Stomach (tissue), 4 donors: Measurements from ENCODE around the gene AGBL2.

Experiments used
- EP300 ChIP-seq: sonication (generic); formaldehyde crosslinking; IDR thresholded peaks from one replicate; pipeline ENCODE4 v1.6.1; 2017; ENCODE audit warnings: antibody characterized with exemption
- POLR2A ChIP-seq, 4 donors: fragments of 450-650 bp; IDR thresholded peaks; one replicate each; pipeline ENCODE4 v1.6.1; 2016; ENCODE audit warnings: antibody characterized with exemption in 4 of 4, control low read depth in 2 of 4, mild to moderate bottlenecking in 1 of 4, moderate library complexity in 1 of 4
- POLR2AphosphoS5 ChIP-seq, 3 donors: sonication (generic); formaldehyde crosslinking; IDR thresholded peaks; one replicate each; pipeline ENCODE4 v1.6.1; 2016; ENCODE audit warnings: antibody characterized with exemption in 3 of 3
- TF ChIP-seq, protein P1 (sequence below), 7 experiments: fragments of 450-650 bp in 4 of 7; fragments of 200-600 bp in 3 of 7; sonication (generic) in 3 of 7; IDR thresholded peaks; one replicate each; pipeline ENCODE4 v1.5.1; 2016 to 2019; ENCODE audit warnings: antibody characterized with exemption in 7 of 7, control low read depth in 2 of 7, mild to moderate bottlenecking in 1 of 7

DNA sequence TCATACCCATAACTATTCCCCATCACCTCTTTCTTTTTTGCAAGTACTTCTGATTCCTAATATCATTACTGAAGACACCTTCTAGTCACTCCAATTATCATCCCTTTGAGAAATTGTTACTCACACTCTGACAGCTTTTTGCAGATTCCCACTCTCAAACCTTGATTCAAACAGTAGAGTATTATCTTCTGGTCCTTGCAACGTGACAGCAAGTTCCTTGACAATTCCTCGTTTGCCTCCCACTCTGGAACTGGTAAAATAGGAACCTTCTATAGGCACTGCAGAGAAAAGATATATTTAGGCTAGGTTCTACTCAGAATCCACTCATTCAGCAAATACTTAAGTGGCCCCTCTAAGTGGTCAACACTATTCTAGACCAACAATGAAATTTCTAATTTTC lies 23.2 kb downstream of the AGBL2 start:
- TF ChIP-seq, protein P1, sequence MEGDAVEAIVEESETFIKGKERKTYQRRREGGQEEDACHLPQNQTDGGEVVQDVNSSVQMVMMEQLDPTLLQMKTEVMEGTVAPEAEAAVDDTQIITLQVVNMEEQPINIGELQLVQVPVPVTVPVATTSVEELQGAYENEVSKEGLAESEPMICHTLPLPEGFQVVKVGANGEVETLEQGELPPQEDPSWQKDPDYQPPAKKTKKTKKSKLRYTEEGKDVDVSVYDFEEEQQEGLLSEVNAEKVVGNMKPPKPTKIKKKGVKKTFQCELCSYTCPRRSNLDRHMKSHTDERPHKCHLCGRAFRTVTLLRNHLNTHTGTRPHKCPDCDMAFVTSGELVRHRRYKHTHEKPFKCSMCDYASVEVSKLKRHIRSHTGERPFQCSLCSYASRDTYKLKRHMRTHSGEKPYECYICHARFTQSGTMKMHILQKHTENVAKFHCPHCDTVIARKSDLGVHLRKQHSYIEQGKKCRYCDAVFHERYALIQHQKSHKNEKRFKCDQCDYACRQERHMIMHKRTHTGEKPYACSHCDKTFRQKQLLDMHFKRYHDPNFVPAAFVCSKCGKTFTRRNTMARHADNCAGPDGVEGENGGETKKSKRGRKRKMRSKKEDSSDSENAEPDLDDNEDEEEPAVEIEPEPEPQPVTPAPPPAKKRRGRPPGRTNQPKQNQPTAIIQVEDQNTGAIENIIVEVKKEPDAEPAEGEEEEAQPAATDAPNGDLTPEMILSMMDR (IDR thresholded peaks at IDR 0.05) = no peak
- TF ChIP-seq POLR2A (IDR thresholded peaks at IDR 0.05) (no peak), POLR2AphosphoS5 (IDR thresholded peaks at IDR 0.05) (no peak), EP300 (no peak)
